HG02870 (cell line): ENCODE results near the gene GRAMD2B.

Experiments used
- ATAC-seq: cut with Tn5 transposase; IDR thresholded peaks from one replicate; pipeline ENCODE4 v1.9.1; 2021; ENCODE audit warnings: mild to moderate bottlenecking, moderate library complexity; ENCODE audit not compliant: unreplicated experiment

The GRAMD2B gene

DNA sequence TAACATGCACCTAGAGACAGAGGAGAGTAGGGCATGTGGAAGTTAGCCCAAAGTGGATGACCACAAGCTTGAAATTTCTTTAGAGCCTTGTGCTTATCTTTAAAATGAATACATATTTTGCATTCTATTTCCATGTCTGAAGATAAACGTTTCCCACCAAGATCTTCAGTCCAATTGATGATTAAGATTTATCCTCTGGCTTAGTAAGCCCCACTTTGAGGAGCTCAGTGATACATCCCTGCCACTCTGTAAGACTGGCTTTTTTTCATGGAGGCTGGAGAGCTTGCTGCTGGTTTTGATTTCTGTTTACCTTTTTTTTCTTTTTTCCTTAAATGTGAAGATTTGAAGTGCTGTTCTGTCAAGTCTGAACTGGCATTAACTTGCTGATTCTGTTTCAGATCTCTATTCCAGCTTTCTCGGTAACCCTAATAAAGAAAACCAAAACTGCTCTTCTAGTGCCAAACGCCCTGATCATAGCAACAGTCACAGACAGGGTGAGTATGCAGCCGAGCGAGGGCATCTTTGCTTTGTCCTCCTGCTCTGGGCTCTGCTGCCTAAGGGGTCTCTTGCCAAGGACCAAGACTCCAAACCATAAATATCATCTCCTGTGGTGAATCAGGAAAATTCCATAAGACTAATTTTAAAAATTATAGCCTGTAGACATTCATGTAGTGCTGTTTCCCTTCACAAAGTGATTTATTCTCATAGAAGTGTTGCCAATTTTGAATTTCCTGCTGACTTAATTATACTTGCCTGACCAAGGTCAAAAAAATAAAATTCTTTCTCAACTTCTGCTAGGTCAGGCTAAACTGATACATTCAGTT is 54.3 kb downstream of the GRAMD2B start:
- no peak for ATAC-seq

DNA sequence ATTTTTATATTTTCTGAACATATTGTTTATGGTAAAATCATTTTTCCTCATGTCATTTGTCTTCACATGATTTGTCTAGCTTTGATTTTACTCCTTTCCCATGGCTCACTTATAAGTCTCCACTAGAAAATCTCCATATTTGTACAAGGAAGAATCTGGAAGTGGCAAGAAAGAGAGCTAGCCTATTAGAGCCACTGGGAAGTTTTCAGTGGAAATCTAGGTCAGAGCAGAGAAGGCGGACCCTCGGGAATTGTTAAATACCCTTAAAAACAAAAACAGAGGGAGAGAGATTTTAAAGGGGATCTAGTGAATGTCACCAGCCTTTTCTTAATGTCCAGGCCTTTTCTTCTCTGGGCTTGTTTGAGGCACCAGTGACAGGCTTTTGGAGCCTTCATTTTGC is 56.6 kb downstream of the GRAMD2B start:
- no peak for ATAC-seq

DNA sequence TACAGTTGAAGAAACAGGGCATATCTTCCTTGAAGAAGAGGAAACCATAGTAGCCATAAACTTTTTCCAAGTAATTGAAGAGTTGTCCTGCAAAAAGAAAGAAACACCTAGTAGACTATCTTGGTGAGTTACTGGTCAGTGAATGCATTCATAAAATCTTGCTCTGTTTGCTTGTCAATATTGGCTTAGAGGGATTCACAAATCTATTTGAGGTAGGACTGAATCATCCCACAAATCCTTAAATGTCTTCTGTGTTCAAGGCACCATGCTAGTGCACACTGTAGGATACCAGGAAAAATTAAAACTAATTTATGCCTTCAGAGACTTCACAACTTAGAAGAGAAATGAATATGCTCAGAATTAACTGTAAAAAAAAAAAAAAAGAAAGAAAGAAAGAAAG is 57.6 kb downstream of the GRAMD2B start:
- ATAC-seq, result no peak

DNA sequence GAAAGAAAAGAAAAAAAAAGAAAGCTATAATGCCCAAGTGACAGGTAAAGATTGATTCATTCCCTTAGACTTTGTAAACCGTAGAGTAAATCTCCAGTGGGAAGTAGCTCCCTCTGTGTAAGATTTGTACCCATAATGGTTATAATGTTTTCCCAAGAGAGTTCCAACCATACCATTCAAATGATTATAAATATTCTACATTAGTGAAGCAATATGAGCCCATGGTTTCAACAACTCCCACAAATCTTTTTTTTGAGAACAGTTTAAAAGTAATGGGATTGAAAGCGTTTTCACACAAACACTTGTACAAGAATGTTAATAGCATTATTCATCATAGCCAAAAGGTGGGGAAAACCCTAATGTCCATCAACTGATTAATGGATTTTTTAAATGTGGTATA is 58.0 kb downstream of the GRAMD2B start:
- no peak for ATAC-seq

DNA sequence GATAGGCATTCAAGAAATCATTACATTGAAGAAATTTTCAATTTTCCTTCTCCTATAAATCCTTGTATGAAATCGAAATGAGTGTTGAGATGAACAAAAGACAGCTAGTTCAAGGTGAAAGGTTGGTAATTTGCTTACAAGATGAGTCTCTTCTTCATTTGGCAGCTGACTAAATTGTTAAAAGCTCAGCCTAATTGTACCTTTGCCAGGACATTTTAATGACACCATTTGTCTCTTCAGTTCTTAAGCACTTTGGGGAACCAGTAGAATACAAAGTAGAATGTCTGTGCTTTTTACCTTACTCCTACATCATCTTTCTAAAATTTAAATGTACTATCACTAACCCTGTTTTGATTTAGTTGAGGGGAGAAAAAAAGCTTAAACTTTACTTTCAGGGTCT is 59.4 kb downstream of the GRAMD2B start:
- ATAC-seq, result no peak

DNA sequence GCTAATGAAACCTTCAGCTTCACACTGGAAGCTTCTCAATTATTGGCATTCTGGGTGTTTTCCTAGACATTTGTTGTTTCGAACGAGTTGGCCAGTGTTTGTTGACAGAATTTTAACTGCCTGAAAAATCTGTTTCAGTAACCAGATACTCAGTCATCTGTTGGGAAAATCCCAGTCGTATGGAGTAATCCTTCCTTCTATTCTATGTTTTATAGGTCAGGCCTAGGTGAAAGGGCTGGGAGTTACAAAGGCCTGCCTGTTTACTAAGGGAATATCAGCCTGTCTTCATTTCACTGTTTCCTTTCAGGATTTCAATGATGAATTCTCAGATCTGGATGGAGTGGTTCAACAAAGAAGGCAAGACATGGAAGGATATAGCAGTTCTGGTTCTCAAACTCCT is 59.9 kb downstream of the GRAMD2B start:
- ATAC-seq, result no peak

DNA sequence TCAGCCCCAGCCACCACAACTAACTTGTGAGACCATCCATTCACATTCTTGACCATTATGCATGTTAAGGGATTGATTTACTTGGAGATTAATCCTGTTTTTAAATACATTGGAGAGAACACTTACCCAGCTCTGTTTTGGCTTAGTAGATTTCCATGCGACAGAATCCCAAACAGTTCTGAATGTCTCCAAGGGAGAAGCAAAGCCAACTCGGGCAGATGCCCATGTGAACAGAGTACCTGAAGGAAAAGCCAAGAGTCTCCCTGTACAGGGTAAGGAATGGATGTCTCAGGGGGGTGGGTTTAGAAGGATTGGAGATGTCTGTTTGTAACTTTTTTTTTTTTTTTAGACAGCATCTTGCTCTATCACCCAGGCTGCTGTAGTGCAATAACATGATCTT is 61.0 kb downstream of the GRAMD2B start:
- no peak for ATAC-seq

DNA sequence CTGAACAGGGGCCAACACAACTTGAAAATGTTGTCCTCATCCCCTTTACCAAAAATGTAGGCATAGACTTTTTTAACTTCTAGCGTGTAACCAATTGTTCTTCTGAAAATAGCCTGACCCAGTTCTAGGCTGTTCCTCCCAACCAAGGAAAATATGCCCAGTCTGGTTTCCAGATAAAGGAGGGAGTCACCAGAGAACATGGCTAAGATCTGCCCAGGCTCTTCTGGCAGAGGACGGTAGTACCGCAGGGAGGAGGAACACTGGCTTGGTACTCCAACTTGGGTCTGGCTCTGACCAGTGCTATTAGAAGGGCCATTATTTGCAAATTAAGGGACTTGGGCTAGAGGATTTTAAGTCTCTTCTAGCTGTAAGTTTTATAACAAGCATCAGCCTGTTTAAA is 63.1 kb downstream of the GRAMD2B start:
- no peak for ATAC-seq

DNA sequence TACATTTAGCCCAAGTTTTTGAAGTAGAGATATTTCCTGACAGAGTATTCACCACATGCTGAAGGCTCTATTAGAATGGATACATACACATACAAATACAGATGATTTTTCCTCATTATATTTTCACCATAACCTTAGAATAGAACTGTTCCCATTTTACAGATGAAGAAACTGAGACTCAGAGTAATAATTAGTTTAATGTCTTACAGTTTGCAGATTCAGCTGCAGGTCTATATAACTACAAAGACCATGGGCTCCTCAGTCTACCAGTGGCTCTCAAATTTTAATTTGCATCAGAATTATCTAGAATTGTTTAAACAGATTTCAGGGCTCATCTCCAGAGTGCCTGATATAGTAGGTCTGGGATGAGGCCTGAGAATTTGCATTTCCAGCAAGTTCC is 64.4 kb downstream of the GRAMD2B start:
- ATAC-seq, result no peak

DNA sequence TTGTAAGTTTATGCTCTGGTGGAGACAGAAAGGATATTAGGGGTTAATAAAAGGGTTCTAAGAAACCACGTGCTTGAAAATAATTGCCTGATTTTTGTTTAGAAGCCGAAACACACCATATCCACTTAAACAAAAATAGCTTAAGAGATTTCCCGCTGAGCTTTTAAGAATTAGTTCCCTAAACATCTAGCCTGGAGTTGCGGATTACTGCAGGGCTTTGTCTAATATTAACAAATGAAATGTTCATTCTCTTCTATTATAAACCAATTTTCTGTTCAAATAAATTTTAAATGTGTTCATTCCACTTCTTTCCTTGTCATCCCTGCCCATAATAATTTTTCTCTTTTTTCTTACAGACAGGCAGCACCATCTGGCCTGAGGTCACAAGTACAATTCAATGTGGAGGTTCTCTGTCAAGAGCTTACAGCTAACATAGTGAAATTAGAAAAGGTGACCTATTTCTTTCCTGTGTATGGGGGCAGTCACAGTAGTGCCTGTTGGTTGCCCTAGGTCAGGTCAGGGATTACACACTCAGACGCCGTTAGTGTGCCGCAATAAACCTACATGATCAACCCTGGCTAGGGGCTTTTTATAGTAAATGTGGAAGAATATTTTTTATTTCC is 65.3 kb downstream of the GRAMD2B start:
- no peak for ATAC-seq

DNA sequence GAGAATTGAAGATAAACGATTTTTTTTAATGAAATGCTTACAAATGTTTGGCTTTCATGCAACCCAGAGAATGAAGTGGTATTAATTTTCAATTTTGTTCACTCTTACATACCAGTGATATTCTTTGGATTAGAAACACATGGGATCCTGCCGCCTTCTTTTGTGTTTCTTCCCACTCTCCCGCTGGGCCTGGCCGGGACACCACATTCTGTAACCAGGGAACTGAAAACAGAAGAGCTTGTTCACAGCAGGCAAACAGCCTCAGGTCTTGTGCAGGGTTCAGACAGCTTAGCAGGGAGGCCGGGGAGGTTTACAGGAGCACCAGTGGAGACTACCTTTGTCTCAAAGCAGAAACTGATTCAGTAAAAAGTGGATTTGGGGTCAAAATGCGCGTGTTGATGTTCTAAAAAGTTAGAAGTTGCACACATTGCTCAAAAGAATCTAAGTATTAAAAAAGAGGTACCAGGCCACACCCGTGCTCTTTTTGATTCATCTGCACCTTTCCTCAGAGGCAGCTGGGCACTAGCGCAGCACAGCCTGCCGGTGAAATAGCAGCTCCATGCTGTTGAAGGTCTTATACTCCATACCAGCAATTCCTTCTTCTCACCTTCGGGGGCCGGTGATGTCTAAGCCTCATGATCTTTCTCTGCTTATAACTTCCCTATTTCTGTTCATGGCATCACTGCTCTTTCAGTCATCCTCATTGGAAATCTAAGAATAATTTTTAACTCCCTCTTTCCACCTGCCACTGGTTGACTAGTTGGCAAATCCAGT is 67.1 kb downstream of the GRAMD2B start:
- ATAC-seq, result no peak

DNA sequence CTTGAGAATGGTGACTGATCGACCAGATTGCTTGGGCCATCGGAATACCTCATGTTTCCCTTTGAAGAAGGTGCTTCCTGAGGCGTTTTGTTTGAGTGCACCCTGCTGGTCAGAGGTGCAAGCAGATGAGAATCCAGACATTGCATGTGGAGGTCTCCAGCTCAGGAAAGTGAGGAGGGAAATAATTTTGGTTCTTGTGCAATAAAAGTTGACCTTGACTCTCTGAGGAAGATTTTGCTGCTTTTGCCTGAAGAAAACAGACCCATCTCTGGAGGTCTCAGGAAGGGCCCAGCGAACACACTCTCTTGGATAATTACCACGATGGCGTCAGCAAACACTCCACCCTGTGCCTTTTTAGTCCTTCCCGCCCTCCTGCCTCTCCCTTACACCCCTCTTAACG is 69.7 kb downstream of the GRAMD2B start:
- ATAC-seq, result no peak

DNA sequence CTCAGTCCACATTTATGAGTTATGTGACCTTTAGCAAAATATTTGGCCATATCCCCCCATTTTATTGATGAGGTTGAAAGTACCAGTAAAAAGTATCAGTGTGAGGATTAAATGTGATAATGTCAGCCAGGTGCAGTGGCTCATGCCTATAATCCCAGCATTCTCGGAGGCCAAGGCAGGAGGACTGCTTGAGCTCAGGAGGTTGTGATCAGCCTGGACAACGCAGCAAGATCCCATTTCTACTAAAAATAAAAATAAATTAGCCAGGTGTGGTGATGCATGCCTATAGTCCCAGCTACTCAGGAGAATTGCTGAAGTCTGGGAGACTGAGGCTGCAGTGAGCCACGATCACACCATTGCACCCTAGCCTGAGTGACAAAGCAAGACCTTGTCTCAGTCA is 71.2 kb downstream of the GRAMD2B start:
- ATAC-seq, result no peak

DNA sequence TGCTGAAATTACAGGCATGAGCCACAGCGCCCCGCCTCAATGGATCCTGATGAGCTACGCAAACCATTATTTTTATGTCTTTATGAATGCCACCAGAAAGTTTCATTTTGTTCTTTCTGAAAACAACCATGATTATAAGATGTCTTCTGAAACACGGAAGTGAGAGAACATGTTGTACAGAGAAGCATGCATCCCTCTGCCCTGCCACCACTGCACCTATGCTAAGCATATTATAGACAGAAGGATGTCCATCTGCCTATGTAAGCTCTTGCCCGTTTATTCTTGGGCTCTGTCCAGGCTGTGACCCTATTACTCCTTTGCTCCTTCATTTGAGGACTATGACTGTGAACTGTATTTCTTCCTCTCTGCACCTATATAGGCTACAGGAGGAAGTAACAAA is 74.3 kb downstream of the GRAMD2B start:
- peak; percentile 76 for ATAC-seq

DNA sequence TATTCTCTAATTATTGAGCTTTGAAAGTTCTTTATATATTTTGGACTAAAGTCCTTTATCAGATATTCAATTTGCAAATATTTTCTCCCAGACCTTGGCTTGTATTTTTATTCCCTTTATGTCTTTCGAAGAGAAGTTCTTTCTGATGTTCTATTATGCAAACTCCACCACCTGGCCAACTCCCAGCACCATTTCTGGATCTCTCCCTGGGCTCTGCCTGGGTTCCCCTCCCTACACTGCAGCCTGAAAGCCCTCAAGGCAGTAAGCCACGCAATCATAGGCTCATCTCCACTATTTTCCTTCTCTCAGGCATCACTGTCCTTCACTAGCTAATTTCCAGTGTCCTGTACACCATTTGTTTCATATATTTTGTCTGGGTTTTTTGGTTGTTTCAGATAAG is 76.1 kb downstream of the GRAMD2B start:
- ATAC-seq, result no peak

DNA sequence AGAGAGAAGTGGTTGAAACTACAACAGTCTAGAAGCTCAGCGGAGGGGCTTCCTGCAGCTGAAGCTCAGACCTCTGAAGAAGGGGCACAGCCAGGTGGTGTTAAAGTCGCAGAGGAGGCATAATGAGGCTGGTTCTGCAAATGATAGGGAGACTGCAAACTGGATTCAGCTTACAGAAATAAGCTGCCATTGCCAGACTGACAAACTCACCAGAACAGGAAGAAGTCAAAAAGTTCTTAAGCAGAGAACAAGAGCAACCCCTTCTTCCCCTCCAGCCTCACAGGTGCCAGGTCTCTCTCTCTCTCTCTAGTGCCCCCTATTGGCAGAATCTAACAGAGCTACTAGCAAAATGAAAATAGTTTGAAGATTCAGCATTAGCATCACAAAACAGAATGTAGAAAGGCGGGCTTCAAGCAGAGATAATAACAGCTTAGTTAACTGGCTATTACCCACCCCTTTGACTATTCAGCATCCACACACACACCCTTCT is 76.7 kb downstream of the GRAMD2B start:
- ATAC-seq, result peak; percentile 52

DNA sequence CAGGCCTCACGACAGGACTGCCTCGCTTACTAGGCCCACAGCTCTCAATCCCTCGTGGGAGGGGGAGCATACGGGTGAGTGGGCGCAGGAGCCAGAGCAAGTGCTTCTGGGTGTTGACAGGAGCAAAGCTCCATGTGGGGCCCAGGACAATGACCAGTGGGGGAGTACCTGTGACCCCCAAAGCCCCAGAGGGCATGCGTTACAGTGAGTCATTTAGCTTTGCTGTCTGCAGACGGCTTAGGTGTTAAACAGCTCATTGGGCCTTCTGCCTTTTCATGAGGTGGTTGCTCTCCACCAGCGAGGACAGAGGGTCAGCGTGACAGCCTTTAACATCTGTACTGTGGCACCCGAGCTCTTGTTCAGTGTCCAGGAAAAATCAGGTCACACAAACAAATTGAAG is 78.2 kb downstream of the GRAMD2B start:
- no peak for ATAC-seq

DNA sequence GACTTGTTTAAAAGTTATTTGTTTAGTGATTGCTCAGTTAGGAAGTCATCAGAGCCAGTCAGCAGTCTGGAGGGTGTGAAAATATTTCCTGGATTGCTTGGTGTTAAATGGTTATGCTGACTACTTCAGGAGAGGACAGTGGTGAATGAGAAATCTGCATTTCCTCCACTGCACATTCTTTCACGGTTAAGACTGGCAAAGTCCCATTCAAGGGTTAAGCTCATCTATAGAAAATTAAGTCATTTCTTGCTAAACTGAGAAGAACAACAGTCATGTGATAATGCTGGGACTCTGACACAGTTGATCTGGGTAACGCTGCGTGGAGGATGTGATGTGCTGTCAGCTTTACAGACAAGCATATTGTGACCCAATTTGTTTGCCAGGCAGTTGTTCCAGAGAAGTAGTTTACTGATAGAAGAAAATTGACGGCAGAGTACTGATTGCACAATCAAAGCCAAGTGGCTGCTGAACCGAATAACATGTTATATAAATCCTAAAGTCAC is 80.4 kb downstream of the GRAMD2B start:
- ATAC-seq, result no peak

DNA sequence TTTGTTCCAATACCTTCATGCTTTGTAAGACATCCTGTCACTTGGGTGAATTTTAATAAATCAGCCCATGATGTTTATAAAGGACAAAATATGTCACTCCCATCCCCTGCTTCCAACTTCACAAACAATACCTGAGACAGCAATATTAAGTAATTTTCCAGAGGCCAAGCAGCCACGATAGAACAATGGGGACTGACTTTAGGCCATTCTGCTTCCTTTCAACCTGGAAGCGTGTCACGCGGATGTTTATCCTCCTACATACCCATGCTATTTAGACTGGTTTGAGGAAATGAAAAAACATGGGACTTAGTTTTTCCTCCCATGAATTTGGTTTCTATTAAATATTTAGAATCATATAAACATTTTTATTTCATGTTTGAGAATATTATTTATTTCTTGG is 82.9 kb downstream of the GRAMD2B start:
- ATAC-seq, result no peak

DNA sequence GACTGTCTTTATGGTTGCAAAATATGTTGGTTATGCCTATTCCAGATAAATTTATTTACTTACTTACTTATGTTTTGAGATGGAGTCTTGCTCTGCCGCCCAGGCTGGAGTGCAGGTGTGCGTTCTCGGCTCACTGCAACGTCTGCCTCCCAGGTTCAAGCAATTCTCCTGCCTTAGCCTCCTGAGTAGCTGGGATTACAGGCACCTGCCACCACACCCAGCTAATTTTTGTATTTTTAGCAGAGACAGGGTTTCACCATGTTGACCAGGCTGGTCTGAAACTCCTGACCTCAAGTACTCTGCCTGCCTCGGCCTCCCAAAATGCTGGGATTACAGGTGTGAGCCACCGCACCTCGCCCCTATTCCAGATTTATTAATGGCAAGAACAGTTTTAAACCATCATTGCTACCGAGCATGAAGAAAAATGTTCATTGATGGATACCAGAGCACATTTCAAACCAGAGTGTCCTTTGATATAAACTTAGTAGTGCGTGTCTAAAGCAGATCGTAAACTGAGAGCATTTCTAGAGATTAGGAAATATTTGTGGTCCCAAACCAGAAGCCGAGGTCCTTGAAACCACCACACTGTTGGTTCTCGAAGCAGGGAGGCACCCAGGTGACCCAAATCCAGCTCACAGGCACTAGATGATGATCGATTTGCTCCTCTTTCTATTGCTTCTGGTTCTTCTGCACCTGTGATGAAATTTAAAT is 85.2 kb downstream of the GRAMD2B start:
- ATAC-seq, result no peak

DNA sequence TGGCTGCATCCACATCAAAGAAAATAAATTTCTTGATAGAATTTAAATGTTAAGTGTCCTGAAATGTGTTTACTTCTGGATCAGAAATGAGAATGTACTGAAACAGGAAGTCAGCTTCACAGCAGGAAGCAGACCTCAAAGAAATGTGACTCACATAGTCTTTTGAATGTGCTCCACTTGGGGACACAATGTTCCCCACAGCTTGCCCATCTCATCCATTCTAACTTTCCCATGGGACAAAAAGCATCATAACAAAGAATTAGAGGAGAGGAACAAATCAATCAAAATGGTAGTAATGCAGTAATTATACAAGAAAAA is 85.7 kb downstream of the GRAMD2B start:
- ATAC-seq, result no peak
